HG03571 (cell line): Measurements from ENCODE around the gene PLB1.
"Not testable (repeated sequence)": the region's sequence is repeated elsewhere in the genome, so short reads cannot be mapped to it uniquely, and the experiment has no call there.

ENCODE experiments used
- ATAC-seq: cut with Tn5 transposase; IDR thresholded peaks from one replicate; pipeline ENCODE4 v1.9.1; 2021; ENCODE audit not compliant: unreplicated experiment

Gene PLB1

DNA sequence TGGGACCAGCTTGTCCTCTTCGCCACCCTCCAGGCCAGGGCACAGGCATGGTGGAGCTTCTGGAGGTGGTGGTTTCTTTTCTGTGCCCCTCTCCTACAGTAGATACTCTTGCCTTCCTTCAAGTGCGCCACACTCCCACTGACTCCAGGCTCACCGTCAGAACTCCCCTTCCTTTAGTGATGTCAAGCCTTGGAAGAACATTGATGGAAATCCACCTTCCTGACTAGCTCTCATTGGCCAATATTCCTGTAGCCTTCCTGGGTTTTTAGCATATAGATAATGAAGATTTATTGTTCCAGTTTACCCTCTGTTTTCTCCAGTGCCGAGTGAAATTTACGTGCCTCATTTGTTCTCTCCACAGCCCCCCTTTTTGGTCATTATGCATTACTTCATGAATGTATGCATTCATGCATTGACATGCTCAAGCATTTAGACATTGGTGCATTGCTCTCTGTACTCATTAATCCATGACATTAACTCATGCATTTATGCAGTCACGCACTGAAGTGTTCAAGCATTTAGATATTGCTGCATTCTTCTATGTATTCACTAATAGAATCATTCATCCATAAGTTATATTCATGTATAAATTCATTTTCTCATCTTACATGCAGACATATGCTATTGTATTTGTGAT lies 37.3 kb downstream of the PLB1 start:
- ATAC-seq = no peak

DNA sequence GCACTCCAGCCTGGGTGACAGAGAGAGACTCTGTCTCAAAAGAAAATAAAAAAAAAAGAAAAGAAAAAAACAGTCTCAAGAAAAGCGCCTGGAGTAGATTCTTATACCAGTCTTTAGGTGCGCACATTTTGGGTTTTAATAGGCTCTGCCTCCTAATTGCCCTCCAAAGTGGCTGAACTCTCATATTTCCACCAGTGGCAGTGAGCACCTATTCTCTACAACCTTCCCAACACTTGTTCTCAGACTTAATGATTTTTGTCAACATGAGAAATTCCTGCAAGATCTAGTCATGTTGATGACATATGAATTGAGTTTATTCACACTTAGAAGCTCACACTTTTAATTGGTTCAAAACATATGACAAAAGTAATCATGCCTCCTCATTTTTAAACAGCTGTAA lies 39.0 kb downstream of the PLB1 start:
- ATAC-seq = no peak

- no peak for ATAC-seq
These were observed 42.3 kb downstream of the PLB1 start for GRCh38 chr2:28538134-28538533.

GRCh38 chr2:28538652-28539051 lies 42.8 kb downstream of the PLB1 start:
- no peak for ATAC-seq

- no peak for ATAC-seq
These were observed 43.3 kb downstream of the PLB1 start for GRCh38 chr2:28539118-28539541.

GRCh38 chr2:28543316-28544035 lies 47.6 kb downstream of the PLB1 start:
- no peak for ATAC-seq

DNA sequence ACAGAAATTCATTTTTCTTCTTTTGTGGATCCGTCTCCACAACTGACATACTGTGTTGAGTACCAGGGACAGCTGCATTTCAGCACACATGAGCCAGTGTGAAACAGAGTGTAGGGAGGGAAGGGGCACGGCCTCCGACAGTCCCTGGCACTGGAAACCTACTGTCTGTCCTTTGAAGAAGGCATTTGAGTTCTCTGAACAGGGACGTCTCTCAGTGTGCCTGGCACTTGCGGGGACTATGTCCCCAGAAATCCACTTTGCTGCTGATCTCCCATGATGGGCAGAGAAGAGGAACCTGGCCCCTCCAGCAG lies 48.1 kb downstream of the PLB1 start:
- ATAC-seq = no peak

DNA sequence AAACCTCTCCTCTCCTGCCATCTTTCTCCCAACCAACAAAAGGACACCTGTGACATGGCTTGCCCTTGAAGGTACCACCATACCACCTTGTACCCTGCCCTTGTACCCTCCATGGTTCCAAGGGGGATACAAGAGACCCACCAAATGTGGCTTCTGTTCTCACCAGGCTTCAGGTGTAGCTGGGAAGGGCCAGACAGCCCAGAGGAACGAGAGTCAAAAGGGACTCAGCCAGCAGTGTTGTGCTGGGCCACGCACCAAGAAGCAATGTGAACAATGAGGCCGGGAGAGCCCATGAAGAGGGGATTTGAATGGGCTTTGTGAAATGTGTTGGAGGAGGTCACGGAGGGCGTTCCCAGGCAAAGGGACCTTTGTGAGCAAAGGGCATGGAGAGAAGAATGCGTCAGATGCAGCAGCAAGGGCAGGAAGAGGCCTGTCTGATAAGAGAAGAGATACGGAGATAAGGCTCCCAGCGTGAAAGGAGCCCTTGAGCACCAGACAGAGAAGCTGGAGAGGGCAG lies 48.6 kb downstream of the PLB1 start:
- no peak for ATAC-seq

DNA sequence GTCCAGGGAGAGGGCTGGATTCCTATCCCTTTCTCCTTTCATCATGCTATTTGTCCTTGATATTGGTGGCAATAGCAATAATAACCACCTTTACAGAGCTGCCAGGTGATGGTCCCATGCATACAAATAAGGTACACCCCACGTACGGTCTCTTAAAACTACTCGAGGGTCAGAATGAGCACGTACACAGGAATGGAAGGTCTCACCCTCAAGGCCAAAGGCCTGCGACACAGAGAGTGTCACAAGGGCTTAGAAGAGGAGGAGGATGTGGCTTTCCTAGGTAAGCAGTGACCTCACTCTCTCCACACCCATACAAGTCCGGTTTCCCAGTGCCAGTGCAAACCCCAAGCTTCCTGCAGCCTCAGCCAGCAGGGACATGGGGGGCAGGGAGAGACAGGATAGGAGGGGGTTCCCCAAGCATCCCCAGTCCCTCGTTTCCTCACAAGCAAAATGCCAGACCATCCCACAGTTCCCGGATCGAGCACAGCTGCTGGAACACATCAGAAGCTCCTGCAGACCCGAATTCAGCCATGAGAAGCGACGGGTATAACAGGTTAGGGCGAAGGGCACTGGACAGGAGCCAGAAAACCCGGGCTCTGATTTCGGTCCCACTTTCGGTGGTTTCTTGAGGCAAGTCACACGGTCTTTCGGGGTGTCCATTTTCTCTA lies 49.2 kb downstream of the PLB1 start:
- ATAC-seq = no peak

- no peak for ATAC-seq
These were observed 49.8 kb downstream of the PLB1 start for GRCh38 chr2:28545590-28546200.

- ATAC-seq = no peak
These were observed 50.4 kb downstream of the PLB1 start for GRCh38 chr2:28546242-28546641.

- no peak for ATAC-seq
These were observed 51.5 kb downstream of the PLB1 start for GRCh38 chr2:28547223-28547860.

GRCh38 chr2:28547906-28548600 lies 52.2 kb downstream of the PLB1 start:
- ATAC-seq = no peak

GRCh38 chr2:28550345-28550744 lies 54.5 kb downstream of the PLB1 start:
- ATAC-seq = not testable (repeated sequence)

DNA sequence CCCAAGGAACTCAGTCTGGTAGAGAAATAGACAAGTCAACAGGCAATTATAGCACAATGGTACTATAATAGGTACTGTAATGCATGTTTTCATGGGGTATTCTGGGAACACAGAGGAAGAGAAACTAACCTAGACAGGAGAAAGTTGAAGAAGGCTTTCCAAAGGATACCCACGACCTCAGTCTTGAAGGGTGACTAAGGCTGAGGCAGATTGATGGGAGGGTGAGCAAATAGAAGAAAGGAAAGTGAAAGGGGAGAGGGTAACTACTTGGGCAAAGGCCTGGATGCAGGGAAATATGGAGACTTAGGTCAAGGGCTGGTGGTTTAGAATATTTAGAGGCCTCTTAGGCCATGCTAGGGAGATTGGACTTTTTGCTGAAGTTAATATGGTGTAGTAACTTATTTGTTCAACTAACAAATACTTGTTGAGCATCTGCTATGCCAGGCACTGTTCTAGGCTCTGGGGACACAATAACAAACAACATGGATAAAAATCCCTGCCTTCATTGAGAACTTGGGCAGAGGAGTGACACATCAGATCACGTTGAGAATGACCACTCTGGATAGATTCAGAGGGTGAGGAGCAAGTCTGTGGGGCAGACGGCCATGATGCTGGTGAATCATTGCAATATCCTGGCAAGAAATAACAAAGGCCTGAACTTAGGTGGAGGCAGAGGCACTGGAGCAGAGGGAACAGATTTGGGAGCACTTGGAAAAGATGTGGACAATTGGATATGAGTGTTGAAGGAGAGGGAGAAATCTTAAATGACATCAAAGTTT lies 56.4 kb downstream of the PLB1 start:
- no peak for ATAC-seq

- ATAC-seq = no peak
These were observed 60.4 kb downstream of the PLB1 start for GRCh38 chr2:28556303-28556702.

GRCh38 chr2:28557389-28558131 lies 61.7 kb downstream of the PLB1 start:
- no peak for ATAC-seq

GRCh38 chr2:28558158-28558820 lies 62.4 kb downstream of the PLB1 start:
- no peak for ATAC-seq

DNA sequence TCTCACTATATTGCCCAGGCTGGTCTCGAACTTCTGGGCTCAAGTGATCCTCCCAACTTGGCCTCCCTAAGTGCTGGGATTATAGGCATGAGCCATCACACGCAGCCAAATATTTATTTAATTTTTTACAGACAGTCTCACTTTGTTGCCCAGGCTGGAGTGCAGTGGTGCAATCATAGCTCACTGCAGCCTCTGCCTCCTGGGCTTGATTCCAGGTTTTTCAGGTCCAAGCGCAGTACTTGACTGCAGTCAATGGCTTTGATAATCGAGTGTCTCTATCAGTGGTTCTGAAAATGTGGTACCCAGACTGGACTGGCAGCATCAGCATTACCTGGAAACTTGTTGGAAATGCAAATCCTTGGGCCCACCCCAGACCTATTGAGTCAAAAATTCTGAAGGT lies 63.1 kb downstream of the PLB1 start:
- ATAC-seq = no peak
